ENCODE measurements around the gene PRH2.

PRH2 gene

GRCh38 chr12:10909462-10909861, 19.6 kb upstream of the PRH2 start, which contains the start of gene TAS2R13:
Gene TAS2R13 (minus strand): TSS chr12:10909562. CDS start chr12:10909298, 264 bp downstream.
- TF ChIP-seq USF1 (IDR thresholded peaks at IDR 0.05) (no peak), YY1 (IDR thresholded peaks at IDR 0.05; ENCODE audit: low read depth) (no peak), ZBTB7A (IDR thresholded peaks at IDR 0.05; ENCODE audit: low read depth) (no peak), RAD21 (IDR thresholded peaks at IDR 0.05; ENCODE audit: low read depth) (no peak)

GRCh38 chr12:10910380-10910779, 18.7 kb upstream of the PRH2 start:
- TF ChIP-seq REST (IDR thresholded peaks at IDR 0.05; ENCODE audit: low read depth) = no peak
- TF ChIP-seq CEBPB (IDR thresholded peaks at IDR 0.05) = no peak
- TF ChIP-seq YY1 (IDR thresholded peaks at IDR 0.05; ENCODE audit: low read depth) = no peak
- TF ChIP-seq TCF12 (IDR thresholded peaks at IDR 0.05; ENCODE audit: low read depth) = no peak
- TF ChIP-seq EGR1 (IDR thresholded peaks at IDR 0.05) = no peak
- TF ChIP-seq TAF1 (IDR thresholded peaks at IDR 0.05; ENCODE audit: low read depth) = no peak
- no peak for TF ChIP-seq CREB1 (IDR thresholded peaks at IDR 0.05; ENCODE audit: low read depth)
- no peak for TF ChIP-seq USF1 (IDR thresholded peaks at IDR 0.05)
- no peak for TF ChIP-seq TEAD4 (IDR thresholded peaks at IDR 0.05)
- TF ChIP-seq NFIC (IDR thresholded peaks at IDR 0.05) = no peak
- no peak for TF ChIP-seq FOXM1 (IDR thresholded peaks at IDR 0.05; ENCODE audit: borderline replicate concordance, low read depth)
- TF ChIP-seq RAD21 (IDR thresholded peaks at IDR 0.05; ENCODE audit: low read depth) = no peak
- no peak for TF ChIP-seq MAX (IDR thresholded peaks at IDR 0.05)
- no peak for TF ChIP-seq ZBTB7A (IDR thresholded peaks at IDR 0.05; ENCODE audit: low read depth)
- TF ChIP-seq EP300 (IDR thresholded peaks at IDR 0.05; ENCODE audit: borderline replicate concordance) = no peak

GRCh38 chr12:10919809-10920208, 9.2 kb upstream of the PRH2 start:
- no peak for TF ChIP-seq CREB1 (IDR thresholded peaks at IDR 0.05; ENCODE audit: low read depth)

GRCh38 chr12:10926269-10926668, 2.8 kb upstream of the PRH2 start:
- TF ChIP-seq CEBPB (IDR thresholded peaks at IDR 0.05) (no peak), TAF1 (IDR thresholded peaks at IDR 0.05; ENCODE audit: low read depth) (no peak), MAX (IDR thresholded peaks at IDR 0.05) (no peak), REST (IDR thresholded peaks at IDR 0.05; ENCODE audit: low read depth) (no peak), EP300 (IDR thresholded peaks at IDR 0.05; ENCODE audit: borderline replicate concordance) (no peak), TCF12 (IDR thresholded peaks at IDR 0.05; ENCODE audit: low read depth) (no peak), CREB1 (IDR thresholded peaks at IDR 0.05; ENCODE audit: low read depth) (no peak), RAD21 (IDR thresholded peaks at IDR 0.05; ENCODE audit: low read depth) (no peak), EGR1 (IDR thresholded peaks at IDR 0.05) (no peak), USF1 (IDR thresholded peaks at IDR 0.05) (no peak), TEAD4 (IDR thresholded peaks at IDR 0.05) (no peak), YY1 (IDR thresholded peaks at IDR 0.05; ENCODE audit: low read depth) (no peak)

GRCh38 chr12:10936506-10936905, 7.5 kb downstream of the PRH2 start:
- no peak for TF ChIP-seq USF1 (IDR thresholded peaks at IDR 0.05)

GRCh38 chr12:10939163-10939562, 10.1 kb downstream of the PRH2 start, which contains the start of gene TAS2R14:
Gene TAS2R14 (minus strand): TSS chr12:10939263. CDS start chr12:10939207, 56 bp downstream.
- TF ChIP-seq EGR1 (IDR thresholded peaks at IDR 0.05) = no peak
- TF ChIP-seq NFIC (IDR thresholded peaks at IDR 0.05) = no peak
- TF ChIP-seq TAF1 (IDR thresholded peaks at IDR 0.05; ENCODE audit: low read depth) = no peak
- TF ChIP-seq USF1 (IDR thresholded peaks at IDR 0.05) = no peak
- no peak for TF ChIP-seq REST (IDR thresholded peaks at IDR 0.05; ENCODE audit: low read depth)
- TF ChIP-seq FOXM1 (IDR thresholded peaks at IDR 0.05; ENCODE audit: borderline replicate concordance, low read depth) = no peak
- TF ChIP-seq TEAD4 (IDR thresholded peaks at IDR 0.05) = no peak

All from Ishikawa (cell line).